Astrocyte (in vitro differentiated cells and primary cell): ENCODE measurements around the gene LRP10. TPM values are rescaled to one million over a fixed set of nuclear protein-coding genes. Genes with fewer than 3 reads are reported as not detected.

ENCODE experiments used
- DNase-seq: peaks from one replicate; pipeline ENCODE4 v3.0.0-alpha.2; 2010; ENCODE audit warnings: low read depth
- FAIRE-seq: peaks from 2 replicates; lab custom pipeline; 2011; peaks lifted over from hg19 to GRCh38; lab: Jason Lieb, UNC
- H2AFZ ChIP-seq: 2 replicates; pipeline ENCODE4 v1.6.0; 2012; ENCODE audit warnings: low read depth, low read length, inconsistent platforms
- H3K27ac ChIP-seq: 2 replicates; pipeline ENCODE4 v1.5.1; 2011; ENCODE audit warnings: low read depth, low read length, inconsistent platforms
- H3K27me3 ChIP-seq: 2 replicates; pipeline ENCODE4 v1.6.0; 2011; ENCODE audit warnings: low read length, inconsistent platforms; ENCODE audit not compliant: insufficient read depth
- H3K36me3 ChIP-seq: 2 replicates; pipeline ENCODE4 v1.5.1; 2011; ENCODE audit warnings: low read length, inconsistent platforms; ENCODE audit not compliant: insufficient read depth
- H3K4me1 ChIP-seq: 2 replicates; pipeline ENCODE4 v1.5.1; 2011; ENCODE audit warnings: low read length, inconsistent platforms; ENCODE audit not compliant: insufficient read depth
- H3K4me2 ChIP-seq: 2 replicates; pipeline ENCODE4 v1.6.0; 2012; ENCODE audit warnings: low read length, inconsistent platforms
- H3K4me3 ChIP-seq: 2 replicates; pipeline ENCODE4 v1.5.1; 2011; ENCODE audit warnings: low read depth, mild to moderate bottlenecking, low read length, inconsistent platforms; ENCODE audit not compliant: insufficient read depth
- H3K79me2 ChIP-seq: 2 replicates; pipeline ENCODE4 v1.6.0; 2012; ENCODE audit warnings: mild to moderate bottlenecking, low read length, inconsistent platforms; ENCODE audit not compliant: insufficient read depth
- H3K9ac ChIP-seq: 2 replicates; pipeline ENCODE4 v1.6.0; 2012; ENCODE audit warnings: mild to moderate bottlenecking, low read length, inconsistent platforms
- H3K9me3 ChIP-seq: 2 replicates; pipeline ENCODE4 v1.5.1; 2012; ENCODE audit warnings: low read depth, mild to moderate bottlenecking, low read length, inconsistent platforms; ENCODE audit not compliant: insufficient read depth
- H4K20me1 ChIP-seq: 2 replicates; pipeline ENCODE4 v1.6.0; 2012; ENCODE audit warnings: low read length, inconsistent platforms; ENCODE audit not compliant: insufficient read depth
- H3K27ac Mint-ChIP-seq: one replicate; pipeline ENCODE4 v1.8.0; 2021; ENCODE audit warnings: mild to moderate bottlenecking, mixed read lengths; ENCODE audit not compliant: unreplicated experiment
- H3K27me3 Mint-ChIP-seq: one replicate; pipeline ENCODE4 v1.8.0; 2021; ENCODE audit warnings: low read depth, mixed read lengths; ENCODE audit not compliant: unreplicated experiment
- H3K36me3 Mint-ChIP-seq: one replicate; pipeline ENCODE4 v1.8.0; 2021; ENCODE audit warnings: low read depth, mixed read lengths; ENCODE audit not compliant: unreplicated experiment
- H3K4me1 Mint-ChIP-seq: one replicate; pipeline ENCODE4 v1.8.0; 2021; ENCODE audit warnings: low read depth, mixed read lengths; ENCODE audit not compliant: unreplicated experiment
- H3K4me3 Mint-ChIP-seq: one replicate; pipeline ENCODE4 v1.8.0; 2021; ENCODE audit warnings: mild to moderate bottlenecking, moderate library complexity, mixed read lengths; ENCODE audit not compliant: unreplicated experiment
- H3K9me3 Mint-ChIP-seq: one replicate; pipeline ENCODE4 v1.8.0; 2021; ENCODE audit warnings: mild to moderate bottlenecking, mixed read lengths; ENCODE audit not compliant: unreplicated experiment
- EZH2 ChIP-seq: IDR thresholded peaks from 2 replicates; pipeline ENCODE4 v1.6.1; 2012; ENCODE audit warnings: mild to moderate bottlenecking, low read length, inconsistent platforms; ENCODE audit not compliant: insufficient read depth
- total RNA-seq: library from RNA; stranded (reverse); gene quantifications from 2 replicates; pipeline ENCODE4 v1.2.1, GENCODE V29; 2021
- TF ChIP-seq, protein P1 (sequence below): IDR thresholded peaks from 2 replicates; pipeline ENCODE4 v1.5.1; 2011; ENCODE audit warnings: low read depth, mild to moderate bottlenecking, inconsistent platforms, low read length, moderate library complexity; ENCODE audit not compliant: insufficient read depth

The LRP10 gene
- total RNA-seq, 1 donor from 2014 or later = 142 TPM

- Histone ChIP-seq H2AFZ (no peak overlapping the region), H3K9ac (peak overlapping the region; percentile 85), H3K4me3 (peak overlapping the region; percentile 34), H3K27ac (peak overlapping the region; percentile 99), H3K36me3 (peaks cover 32% of the 10 kb centered on the region), H3K4me1 (peaks cover 70% of the 10 kb centered on the region), H3K9me3 (no peaks in the 10 kb centered on the region), H3K79me2 (peaks cover 33% of the 10 kb centered on the region), H3K4me2 (peak overlapping the region; percentile 61), H4K20me1 (peaks cover 35% of the 10 kb centered on the region), H3K27me3 (no peaks in the 10 kb centered on the region)
- no peak for FAIRE-seq
- H3K9me3 Mint-ChIP-seq = peaks cover 4% of the 10 kb centered on the region
- H3K4me3 Mint-ChIP-seq = peak overlapping the region; percentile 29
- H3K27ac Mint-ChIP-seq = peak overlapping the region; percentile 81
- DNase-seq = peak; percentile 72
- peaks cover 10% of the 10 kb centered on the region for H3K36me3 Mint-ChIP-seq
- no peaks in the 10 kb centered on the region for H3K27me3 Mint-ChIP-seq
- peaks cover 27% of the 10 kb centered on the region for H3K4me1 Mint-ChIP-seq
- TF ChIP-seq, protein P1, sequence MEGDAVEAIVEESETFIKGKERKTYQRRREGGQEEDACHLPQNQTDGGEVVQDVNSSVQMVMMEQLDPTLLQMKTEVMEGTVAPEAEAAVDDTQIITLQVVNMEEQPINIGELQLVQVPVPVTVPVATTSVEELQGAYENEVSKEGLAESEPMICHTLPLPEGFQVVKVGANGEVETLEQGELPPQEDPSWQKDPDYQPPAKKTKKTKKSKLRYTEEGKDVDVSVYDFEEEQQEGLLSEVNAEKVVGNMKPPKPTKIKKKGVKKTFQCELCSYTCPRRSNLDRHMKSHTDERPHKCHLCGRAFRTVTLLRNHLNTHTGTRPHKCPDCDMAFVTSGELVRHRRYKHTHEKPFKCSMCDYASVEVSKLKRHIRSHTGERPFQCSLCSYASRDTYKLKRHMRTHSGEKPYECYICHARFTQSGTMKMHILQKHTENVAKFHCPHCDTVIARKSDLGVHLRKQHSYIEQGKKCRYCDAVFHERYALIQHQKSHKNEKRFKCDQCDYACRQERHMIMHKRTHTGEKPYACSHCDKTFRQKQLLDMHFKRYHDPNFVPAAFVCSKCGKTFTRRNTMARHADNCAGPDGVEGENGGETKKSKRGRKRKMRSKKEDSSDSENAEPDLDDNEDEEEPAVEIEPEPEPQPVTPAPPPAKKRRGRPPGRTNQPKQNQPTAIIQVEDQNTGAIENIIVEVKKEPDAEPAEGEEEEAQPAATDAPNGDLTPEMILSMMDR = no peak
- no peak for TF ChIP-seq EZH2
Observed at GRCh38 chr14:22847661-22848341, 23.7 kb upstream of the LRP10 start.

DNA sequence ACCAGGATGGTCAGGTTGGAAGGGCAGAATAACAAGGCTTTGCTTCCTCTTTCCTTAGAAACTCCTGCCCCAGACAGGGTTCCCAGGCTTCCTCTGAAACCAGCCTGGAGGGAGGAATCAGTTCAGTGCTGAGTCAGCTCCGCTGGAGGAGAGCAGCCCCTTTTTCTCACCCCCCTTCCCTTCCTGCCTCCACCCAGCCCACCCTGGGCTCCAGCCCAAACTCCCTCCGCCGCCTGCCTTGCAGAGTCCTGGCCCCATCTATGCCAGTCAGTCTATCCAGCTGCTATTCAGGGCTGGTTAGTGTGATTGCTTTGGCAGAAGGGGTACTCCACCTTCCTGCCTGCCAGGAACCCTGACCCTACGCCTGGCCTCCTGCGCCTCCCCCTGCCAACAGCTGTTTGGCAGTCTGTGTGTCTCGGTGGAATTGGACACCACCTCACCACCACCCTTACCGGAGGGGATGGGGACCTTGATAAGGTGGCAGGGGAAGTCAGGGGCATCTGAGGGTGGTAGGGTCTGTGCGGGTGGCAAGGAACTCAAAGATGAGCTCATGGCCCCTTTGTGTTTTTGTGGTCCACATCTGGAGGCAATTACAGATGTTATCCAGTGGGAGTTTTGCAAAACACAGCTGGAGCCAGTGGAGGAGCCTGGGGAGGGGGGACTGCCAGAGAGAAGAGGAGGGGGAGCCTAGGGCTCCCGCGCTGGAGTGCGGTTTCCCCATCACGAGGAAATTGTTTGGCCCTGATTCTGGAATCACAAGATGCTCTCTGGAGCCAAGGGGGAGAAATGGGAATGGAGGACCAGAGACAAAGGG is 23.0 kb upstream of the LRP10 start:
- Histone ChIP-seq H4K20me1 (peaks cover 27% of the 10 kb centered on the region), H3K4me2 (peak overlapping the region; percentile 61), H2AFZ (no peak overlapping the region), H3K4me3 (no peak overlapping the region), H3K36me3 (peaks cover 24% of the 10 kb centered on the region), H3K27ac (peak overlapping the region; percentile 99), H3K4me1 (peaks cover 76% of the 10 kb centered on the region), H3K79me2 (peaks cover 25% of the 10 kb centered on the region), H3K9ac (peak overlapping the region; percentile 85), H3K27me3 (no peaks in the 10 kb centered on the region), H3K9me3 (no peaks in the 10 kb centered on the region)
- H3K4me1 Mint-ChIP-seq = peaks cover 28% of the 10 kb centered on the region
- H3K4me3 Mint-ChIP-seq = no peak overlapping the region
- no peak for TF ChIP-seq EZH2
- TF ChIP-seq, protein P1 = no peak
- FAIRE-seq = no peak
- peak; percentile 85 for DNase-seq
- no peaks in the 10 kb centered on the region for H3K27me3 Mint-ChIP-seq
- H3K27ac Mint-ChIP-seq = peak overlapping the region; percentile 81
- peaks cover under 1% of the 10 kb centered on the region for H3K9me3 Mint-ChIP-seq
- H3K36me3 Mint-ChIP-seq = peaks cover 7% of the 10 kb centered on the region
